Posterior cingulate gyrus (tissue), 11 donors: ENCODE results near the gene ALDH7A1.

Experiments used
- DNase-seq, 10 donors: peaks; one replicate each; pipeline versions ENCODE4 v3.0.0 to v3.0.0-alpha.2; 2020 to 2021; ENCODE audit warnings: mixed read lengths in 3 of 10
- intact Hi-C: fragments of 100-400 bp; cut with DNase I; formaldehyde crosslinking; loops from one replicate; pipeline ENCODE4 v1.15.1; 2023

Gene ALDH7A1

GRCh38 chr5:126482591-126482990 is 112.4 kb downstream of the ALDH7A1 start:
- intact Hi-C loops = loop anchor here (10.0 kb wide), 1 partner anchor 58 kb away; the partner anchor contains the start of gene GRAMD2B

GRCh38 chr5:126481243-126481642 is 113.8 kb downstream of the ALDH7A1 start:
- intact Hi-C loops = loop anchor here (10.0 kb wide), 1 partner anchor 56 kb away; the partner anchor contains the start of gene GRAMD2B

More at GRCh38 chr5:126482591-126482990, 112.4 kb downstream of the ALDH7A1 start:
- DNase-seq = no peak

More at GRCh38 chr5:126481243-126481642, 113.8 kb downstream of the ALDH7A1 start:
- no peak for DNase-seq
